NCI-H1930 (cell line): ENCODE results near the gene LARP7.
"Not testable (repeated sequence)": the region's sequence is repeated elsewhere in the genome, so short reads cannot be mapped to it uniquely, and the experiment has no call there.

Experiments used
- DNase-seq, 2 experiments: peaks; one replicate each; lab custom pipeline; 2025; lab: John Stamatoyannopoulos, UW

Gene LARP7

DNA sequence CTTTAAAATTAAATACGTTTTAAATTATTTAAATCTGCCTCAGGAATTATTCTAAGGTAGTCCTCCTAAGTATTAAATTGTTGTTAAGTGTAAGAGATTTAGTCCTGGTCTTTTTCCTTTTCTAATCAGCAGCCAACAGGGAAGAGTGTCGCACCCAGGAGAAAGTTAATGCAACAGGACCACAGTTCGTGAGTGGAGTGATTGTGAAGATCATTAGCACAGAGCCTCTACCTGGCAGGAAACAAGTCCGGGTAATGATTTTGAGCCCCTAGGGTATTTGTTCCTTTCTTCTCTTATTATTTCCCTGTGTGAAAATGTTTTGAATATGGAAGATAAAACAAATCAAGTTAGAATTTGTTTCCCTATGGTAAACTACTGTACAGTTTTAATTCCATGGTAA is 13.4 kb downstream of the LARP7 start:
- DNase-seq = no peak

DNA sequence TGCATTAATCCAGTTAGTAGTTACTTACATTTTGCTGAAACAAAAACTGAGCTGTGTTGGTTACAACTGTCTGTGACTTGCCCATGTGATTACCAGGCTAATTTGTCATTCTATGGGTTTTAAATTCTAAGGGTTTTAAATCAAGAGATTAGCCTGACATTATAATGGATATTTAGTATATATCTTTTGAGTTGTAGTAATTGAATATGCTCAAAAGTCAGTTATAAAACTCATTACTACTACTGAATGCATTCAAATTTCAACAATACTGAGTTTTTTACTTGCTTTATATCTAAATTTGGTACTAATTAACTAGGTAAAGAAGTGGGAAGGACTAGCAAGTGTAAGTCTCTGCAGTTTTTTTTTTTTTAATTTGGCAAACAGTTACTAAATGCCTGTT is 14.7 kb downstream of the LARP7 start:
- no peak for DNase-seq

DNA sequence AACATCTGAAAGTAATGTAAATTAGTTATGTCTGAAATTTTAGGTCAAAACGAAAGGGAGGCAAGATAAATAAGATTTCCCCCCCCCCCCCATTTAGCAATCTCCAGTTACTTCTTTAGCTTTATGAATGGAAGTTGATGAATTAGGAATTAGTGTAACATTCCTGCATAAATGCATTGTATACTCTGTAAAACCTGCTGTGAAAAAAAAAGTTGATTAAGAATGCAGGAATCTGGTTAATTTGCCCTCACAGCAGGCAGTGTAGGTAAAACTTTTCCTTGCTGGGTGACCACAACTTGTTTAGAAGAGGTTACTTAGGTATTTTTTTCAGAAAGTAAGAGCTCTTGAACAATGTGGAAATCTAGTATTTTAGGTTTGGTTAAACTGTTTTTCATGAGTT is 15.3 kb downstream of the LARP7 start:
- no peak for DNase-seq

DNA sequence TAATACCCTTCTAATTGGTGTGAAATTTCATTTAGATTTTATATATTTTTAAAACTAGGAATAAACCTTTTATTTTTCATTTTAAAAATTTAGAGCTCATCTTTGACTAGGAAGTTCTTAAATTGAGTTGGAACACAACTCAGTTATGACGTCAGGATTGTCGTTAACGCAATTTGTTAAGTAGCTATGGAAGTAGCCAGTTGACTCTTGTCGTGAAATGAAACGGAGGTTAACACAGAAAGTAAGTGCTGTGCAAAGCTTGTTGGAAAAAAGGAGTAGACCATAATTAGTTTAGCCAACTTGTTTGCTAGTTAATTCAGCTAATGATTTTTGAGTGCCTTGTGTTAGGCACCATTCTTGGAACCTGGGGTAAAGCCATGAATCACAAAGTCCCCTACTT is 18.3 kb downstream of the LARP7 start:
- DNase-seq = no peak

DNA sequence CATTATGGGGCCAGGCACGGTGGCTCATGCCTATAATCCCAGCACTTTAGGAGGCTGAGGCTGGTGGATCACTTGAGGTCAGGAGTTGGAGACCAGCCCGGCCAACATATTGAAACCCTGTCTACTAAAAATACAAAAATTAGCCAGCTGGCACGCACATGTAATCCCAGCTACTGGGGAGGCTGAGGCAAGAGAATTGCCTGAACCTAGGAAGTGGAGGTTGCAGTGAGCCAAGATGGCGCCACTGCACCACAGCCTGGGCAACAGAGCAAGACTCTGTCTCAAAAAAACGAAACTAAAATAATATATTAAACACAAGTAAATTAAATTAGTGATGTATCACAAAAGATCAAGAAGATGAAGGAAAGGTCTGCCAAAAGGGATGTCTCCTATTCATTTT is 19.2 kb downstream of the LARP7 start:
- not testable (repeated sequence) for DNase-seq

DNA sequence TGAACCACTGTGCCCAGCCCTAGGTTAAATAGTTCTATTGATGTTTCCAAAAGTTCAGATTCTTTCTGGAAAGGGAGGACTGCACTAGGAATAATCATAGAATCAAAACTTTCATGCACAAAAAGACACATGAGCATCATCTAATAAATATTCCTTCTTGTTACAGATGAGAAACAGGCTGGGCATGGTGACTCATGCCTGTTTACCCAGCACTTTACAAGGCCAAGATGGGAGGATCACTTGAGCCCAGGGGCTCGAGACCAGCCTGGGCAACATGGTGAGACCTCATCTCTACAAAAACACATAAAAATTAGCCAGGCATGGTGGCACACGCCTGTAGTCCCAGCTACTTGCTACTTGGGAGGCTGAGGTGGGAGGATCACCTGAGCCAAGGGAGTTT is 27.7 kb downstream of the LARP7 start:
- DNase-seq = no peak

DNA sequence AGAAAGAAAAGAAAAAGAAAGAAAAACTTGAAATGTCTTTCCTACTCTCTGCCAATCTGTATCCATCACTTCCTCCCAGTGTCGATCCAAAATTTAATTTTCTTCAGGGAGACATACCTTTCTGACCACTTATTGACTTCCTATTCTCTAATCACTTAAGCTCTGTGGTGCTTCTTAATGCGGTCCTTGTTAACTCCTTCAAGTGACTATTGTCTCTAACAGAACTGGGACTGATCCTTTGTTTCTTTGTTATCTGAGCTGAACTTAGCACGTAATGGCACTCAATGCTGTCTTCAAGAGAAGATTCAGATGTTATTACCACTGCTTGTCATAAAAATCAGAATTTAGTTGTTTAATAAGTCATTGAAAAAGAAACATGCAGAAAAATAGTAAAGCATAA is 31.2 kb downstream of the LARP7 start:
- no peak for DNase-seq

DNA sequence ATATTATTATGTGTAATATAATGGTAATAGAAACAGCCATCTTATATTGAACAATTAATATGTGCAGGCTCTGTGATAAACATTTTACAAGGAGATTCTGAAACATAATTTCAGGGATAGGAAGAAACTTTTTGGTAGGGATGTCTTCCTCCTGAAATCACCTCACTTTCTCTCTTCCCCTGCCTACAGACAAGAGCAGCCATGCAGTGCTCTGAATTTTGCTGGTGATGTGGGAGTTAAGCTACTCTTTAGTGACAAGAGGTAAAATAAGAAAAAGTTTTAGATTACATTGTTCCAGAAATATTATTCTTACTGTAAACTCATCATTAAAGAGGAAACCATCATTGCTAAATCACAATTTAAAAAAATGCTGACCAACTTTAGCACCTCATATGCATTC is 36.1 kb downstream of the LARP7 start:
- no peak for DNase-seq

DNA sequence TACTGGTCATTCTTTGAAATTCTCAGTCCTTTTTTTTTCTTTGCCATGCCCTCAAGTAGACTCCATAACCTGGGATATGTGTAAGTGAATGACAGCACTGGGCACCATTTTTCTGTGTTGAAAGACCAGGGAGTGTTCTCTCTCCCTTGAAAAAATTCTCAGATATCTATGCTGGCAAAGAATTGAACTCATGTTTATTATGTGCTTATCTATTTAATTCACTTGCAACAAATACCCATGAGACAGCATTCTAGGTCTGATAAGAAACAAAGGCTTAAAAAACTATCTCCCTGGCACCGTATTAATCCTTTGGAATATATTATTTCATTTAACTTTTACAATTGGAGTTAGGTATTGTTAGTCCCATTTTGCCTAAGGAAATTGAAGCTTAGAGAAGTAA is 36.7 kb downstream of the LARP7 start:
- no peak for DNase-seq

DNA sequence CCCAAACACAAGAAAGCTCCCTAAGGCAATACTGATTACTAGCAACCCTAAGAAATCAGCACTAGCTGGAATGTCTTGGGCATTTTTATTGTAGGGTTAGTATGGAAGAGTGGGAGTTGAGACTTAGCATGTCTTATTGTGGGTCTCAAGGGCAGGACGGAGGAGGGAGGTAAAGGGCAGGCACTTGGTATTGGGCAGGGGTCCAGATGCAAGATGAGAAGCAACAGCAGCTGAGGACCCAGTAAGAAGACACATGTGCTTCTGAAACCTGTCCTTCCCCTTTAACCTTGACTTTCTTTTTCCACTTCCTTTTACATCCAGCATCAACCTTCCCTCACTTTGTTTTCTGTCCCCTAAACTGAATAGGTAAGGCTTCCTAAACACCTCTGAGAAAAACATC is 37.4 kb downstream of the LARP7 start:
- DNase-seq = no peak

DNA sequence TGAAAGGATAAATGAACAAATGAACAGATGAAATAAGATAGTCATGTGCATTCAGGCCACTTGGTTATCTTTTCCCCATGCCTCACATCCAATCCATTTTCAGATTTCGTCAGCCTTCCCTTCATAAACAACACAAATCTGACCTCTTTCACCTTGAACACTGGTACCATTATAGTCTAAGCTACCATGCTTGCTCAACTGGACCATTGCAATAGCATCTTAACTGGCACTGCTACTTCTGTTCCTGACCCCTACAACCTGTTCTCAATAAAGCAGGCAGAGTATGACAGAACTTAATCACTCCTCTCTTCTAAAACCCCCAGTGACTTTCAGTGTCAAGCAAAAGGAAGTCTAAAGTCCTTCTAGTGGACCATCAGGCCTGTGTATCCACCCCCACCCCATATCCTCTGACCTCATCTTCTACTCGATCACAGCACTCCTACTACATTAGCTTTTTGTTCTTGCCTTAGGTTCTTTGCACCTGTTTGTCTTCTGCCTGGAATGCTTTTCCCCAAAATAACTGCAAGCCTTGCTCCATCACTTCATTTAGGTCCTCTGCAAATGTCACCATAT is 40.7 kb downstream of the LARP7 start:
- DNase-seq = no peak

DNA sequence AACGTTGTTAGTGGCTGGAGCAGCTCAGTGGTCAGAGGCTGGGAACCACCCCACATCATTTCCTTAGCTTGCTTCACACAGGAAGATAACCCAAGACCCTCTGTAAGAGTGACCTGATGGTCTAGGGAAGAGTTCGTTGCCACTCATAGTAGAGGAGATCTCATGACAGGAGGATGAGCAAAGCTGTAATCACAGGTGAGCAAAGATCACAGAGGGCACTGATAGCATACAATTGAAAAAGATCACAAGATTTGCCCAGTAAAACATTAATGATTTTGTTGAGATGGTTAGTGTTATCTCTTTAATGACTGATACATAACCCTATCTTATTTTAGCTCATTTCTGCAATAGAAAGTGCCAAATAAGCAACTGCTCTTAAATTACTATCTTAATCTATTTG is 44.1 kb downstream of the LARP7 start:
- no peak for DNase-seq

DNA sequence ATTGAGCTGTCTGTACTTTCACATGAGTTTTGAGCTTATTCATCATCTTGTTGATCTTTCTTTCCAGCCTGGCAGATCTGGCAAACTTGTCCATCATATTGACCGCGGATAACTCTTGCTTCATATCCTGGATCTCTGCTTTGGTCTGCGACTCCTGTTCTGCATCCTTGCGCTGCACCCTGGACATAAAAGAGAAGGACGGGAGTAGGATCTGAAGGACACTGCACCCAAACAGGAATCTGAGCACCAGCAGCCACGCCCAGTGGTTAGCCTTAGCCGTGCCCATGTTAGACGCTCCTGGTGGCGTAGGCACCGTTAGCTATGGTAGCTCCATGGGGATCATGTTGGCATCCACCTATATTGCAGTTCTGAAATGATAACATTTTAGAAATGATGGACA is 56.6 kb downstream of the LARP7 start:
- DNase-seq = no peak

DNA sequence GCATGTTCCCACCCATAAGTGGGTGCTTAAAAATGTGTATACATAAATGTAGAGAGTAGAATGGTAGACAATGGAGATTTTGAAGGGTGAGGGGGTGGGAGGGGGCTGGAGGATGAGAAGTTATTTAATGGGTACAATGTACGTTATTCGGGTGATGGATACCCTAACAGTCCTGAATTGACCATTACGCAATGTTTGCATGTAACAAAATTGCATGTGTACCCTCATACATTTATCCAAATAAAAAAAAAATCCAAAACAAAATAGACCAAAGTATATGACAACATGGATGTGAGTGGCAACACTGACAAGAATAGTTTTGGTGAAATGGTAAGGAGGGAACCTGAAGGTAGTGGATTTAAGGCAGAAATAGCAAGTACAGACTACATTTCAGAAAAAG is 63.7 kb downstream of the LARP7 start:
- DNase-seq = no peak

DNA sequence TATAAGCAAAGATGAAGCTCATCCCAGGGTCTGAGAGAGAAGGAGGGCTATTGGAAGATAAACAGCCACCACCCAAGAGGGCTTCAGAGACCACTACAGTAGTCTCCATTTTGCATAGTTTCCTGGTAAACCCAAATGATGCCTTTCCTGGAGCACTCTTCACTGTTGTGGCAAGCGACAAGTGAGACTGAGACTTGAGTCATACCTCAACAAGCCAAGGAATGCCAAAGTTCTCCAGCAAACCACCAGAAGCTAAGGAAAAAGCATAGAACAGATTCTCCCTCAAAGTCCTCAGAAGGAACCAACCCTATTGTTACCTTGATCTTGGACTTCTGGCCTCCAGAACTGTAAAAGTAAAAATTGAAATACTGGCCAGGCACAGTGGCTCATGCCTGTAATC is 65.9 kb downstream of the LARP7 start:
- no peak for DNase-seq

DNA sequence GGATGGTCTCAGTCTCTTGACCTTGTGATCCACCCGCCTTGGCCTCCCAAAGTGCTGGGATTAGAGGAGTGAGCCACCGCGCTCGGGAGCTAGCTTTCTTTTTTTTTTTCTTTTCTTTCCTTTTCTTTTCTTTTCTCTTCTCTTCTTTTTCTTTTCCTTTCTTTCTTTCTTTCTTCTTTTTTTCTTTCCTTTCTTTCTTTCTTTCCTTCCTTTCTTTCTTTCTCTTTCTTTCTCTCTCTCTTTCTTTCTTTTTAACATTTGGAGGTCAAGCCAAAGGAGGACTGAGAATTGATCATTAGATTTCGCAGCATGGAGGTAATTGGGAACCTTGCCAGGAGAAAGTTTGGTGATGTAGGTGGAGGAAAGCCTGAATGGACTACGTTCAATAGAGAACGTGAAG is 67.4 kb downstream of the LARP7 start:
- DNase-seq = no peak

DNA sequence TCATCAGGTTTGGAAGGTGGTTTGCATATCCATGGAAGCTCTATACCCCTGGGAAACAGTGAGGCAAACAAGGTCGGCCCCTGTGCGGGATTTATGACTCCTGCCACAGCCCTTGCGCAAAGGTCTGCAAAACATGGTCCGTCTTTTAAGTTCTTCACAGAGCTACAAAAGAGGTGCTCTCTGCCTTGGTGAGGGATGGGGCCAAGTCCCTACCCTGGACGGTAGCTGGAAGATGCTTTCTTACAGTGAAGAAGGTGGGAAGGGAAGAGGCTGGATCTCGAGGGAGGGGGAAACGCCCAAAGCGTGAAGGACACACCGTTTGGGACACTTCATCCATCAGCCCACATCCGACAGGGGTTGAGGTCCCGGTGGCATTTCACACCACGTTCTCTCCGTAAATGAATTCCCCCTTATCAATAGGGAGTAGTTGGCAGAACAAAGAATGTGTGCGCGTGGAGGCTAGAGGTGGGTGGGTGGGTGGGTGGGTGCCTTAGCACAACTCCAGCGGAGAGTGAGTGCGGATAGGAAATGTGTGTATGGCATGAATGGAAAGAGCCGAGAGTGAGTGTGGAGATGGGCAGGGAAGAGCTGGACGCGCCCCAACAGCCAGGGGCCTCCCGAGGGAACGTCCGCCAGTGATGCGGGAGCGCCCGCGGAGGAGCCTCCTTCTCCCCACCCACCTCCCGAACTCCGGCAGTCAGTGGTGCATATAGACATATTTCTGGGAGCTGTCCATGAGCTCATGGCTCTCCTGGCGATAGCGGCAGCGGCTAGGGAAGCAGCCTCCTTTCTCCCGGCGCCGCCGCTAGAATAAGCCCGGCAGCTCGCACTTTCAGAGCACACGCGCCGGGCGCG is 68.3 kb downstream of the LARP7 start:
- no peak for DNase-seq

DNA sequence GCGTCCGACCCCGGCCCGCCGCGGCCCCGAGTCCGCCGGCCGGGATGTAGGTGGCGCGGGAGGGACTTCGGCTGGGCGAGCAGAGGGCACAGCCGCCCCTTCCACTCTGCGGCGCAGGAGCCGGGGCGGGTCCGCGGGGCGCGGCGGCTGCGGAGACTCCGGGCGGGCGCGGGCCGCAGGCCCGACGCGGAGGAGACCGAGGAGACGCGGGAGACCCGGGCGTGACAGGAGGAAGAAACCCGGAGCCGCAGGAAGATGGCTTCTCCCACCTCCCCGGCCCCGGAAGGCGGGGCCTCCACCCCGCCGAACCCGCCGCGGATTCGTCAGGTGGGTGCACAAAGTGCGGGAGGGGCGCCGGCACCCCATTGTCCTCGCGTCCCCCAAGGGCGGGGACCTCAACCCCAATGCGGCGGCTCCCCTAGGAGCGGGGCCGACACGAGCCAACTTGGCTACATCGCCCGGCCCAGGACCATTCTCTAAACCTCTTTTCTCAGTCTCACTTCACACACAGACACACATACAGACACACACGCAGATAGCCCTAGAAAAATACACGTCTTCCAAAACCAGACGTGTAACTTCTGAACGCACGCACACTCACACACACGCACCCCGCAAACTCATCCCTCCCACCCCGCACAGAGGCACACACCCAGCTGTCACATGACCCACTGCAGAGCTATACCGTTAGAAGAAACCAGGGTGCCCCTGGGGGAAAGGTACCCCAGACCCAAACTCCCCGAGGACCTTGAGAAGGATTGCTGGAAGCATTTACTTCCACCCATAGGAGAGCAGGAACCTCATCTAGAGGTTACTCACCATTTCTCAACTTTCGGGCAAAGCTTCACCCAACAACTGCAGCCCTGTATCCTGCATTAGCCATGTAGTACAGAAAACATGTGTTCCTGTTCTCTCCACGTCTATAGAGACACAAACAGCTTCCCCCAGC is 69.2 kb downstream of the LARP7 start:
- DNase-seq = peak in 1 of 2 experiments; percentile 4

DNA sequence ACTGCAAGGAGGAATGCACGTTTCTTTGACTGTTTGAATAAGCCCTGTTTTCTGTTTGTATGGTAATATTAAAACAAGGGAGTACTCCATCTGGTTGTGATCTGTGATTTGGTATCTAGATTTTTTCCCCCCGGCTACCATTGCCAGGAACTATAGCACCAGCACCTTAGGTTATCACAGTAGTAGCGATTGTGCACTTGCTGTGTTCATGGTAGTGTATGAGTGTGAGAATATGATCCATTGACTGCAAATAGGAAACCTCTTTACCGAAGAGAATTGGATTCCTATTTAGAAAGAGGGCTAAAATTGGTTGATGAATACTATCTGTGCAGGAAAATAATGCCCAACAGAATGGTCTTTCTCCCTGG is 69.9 kb downstream of the LARP7 start:
- DNase-seq = no peak
